Upper lobe of left lung (tissue), 4 donors: ENCODE data around the gene DNAH8.

Experiments
- CTCF ChIP-seq, 6 experiments: fragments of 450-650 bp in 4 of 6; fragments of 200-600 bp in 2 of 6; sonication (generic) in 2 of 6; IDR thresholded peaks; one replicate each; pipeline ENCODE4 v1.5.1; 2016 to 2019; ENCODE audit warnings: antibody characterized with exemption in 6 of 6
- EP300 ChIP-seq, 4 donors: sonication (generic); formaldehyde crosslinking; IDR thresholded peaks; one replicate each; pipeline ENCODE4 v1.5.1; 2017; ENCODE audit warnings: antibody characterized with exemption in 4 of 4, control low read depth in 2 of 4
- POLR2A ChIP-seq, 4 donors: fragments of 450-650 bp; IDR thresholded peaks; one replicate each; pipeline ENCODE4 v1.5.1; 2016 to 2017; ENCODE audit warnings: antibody characterized with exemption in 4 of 4, mild to moderate bottlenecking in 2 of 4

GRCh38 chr6:38856492-38856891, 141.4 kb downstream of the DNAH8 start:
- no peak for TF ChIP-seq CTCF (IDR thresholded peaks at IDR 0.05)
- no peak for TF ChIP-seq EP300 (IDR thresholded peaks at IDR 0.05)
- no peak for TF ChIP-seq POLR2A (IDR thresholded peaks at IDR 0.05)
